Glomerular visceral epithelial cell (primary cell): ENCODE measurements around the gene POP7.

Source experiments
- DNase-seq: peaks from one replicate; pipeline ENCODE4 v3.0.0-alpha.2; 2016; ENCODE audit errors: extremely low spot score

POP7 gene

GRCh38 chr7:100679129-100679926 lies 26.6 kb upstream of the POP7 start:
- DNase-seq: no peak

- no peak for DNase-seq
Observed at GRCh38 chr7:100679927-100680575, 25.9 kb upstream of the POP7 start.

GRCh38 chr7:100680576-100681271 lies 25.2 kb upstream of the POP7 start:
- no peak for DNase-seq

GRCh38 chr7:100681491-100682227 lies 24.3 kb upstream of the POP7 start:
- no peak for DNase-seq

- no peak for DNase-seq
Observed at GRCh38 chr7:100682228-100682741, 23.6 kb upstream of the POP7 start.

GRCh38 chr7:100682991-100683658 lies 22.8 kb upstream of the POP7 start:
- no peak for DNase-seq

- DNase-seq: no peak
Observed at GRCh38 chr7:100683659-100684533, 22.0 kb upstream of the POP7 start.

- no peak for DNase-seq
Observed at GRCh38 chr7:100684534-100685042, 21.3 kb upstream of the POP7 start.

GRCh38 chr7:100685049-100685605 lies 20.8 kb upstream of the POP7 start:
- DNase-seq: no peak

- no peak for DNase-seq
Observed at GRCh38 chr7:100685631-100686145, 20.2 kb upstream of the POP7 start.

GRCh38 chr7:100686201-100686821 lies 19.6 kb upstream of the POP7 start:
- DNase-seq: no peak

GRCh38 chr7:100686822-100687211 lies 19.1 kb upstream of the POP7 start:
- no peak for DNase-seq

- no peak for DNase-seq
Observed at GRCh38 chr7:100687261-100687660, 18.7 kb upstream of the POP7 start.

- DNase-seq: no peak
Observed at GRCh38 chr7:100687751-100688300, 18.1 kb upstream of the POP7 start.

- no peak for DNase-seq
Observed at GRCh38 chr7:100688326-100688860, 17.5 kb upstream of the POP7 start.

- no peak for DNase-seq
Observed at GRCh38 chr7:100689230-100690135, 16.4 kb upstream of the POP7 start.
